Stimulated activated CD4-positive, alpha-beta T cell treated with anti-CD3 and anti-CD28 coated beads, Interleukin-4, amount 100 ng/mL, for 48 hours (primary cell): Measurements from ENCODE around the gene IGSF8.

ENCODE experiments used
- DNase-seq, 2 donors: peaks; one replicate each; pipeline ENCODE4 v3.0.0-alpha.2; 2020; ENCODE audit warnings: low read depth in 2 of 2

Gene IGSF8

DNA sequence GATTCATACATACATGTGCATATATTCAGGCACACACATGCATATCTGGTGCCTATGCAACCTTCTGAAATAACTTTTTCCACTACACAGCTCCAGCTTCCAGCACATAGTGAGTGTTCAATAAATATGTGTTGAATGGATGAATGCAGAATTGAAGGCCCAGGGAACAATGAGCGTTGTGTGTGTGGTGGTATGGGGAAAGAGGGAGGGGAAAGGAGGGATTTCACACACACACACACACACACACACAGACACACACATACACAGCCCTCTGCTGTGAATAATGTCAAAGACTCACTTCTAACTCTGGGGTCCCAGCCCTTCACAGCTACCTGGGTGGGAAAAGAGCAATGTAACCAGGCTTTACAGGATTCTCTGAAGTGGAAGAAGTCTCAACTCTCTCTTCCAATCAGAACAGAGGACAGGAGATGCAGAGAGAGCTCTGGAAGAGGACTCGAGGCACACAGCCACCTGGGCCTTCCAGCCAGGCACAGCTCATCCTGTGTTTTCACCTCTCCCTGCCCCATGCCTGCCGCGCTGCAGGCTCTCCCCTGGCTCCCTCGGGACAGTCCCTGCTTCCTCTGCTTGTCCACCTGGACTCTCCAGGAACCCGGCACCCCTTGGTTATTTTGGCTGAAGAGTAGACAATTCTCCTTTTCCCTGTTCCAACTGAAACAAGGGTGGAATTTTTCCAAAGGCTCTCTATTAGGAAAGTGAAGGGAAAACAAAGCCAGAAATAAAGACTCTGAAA, 5.4 kb upstream of the IGSF8 start:
- DNase-seq: no peak

- DNase-seq: no peak
Measured at GRCh38 chr1:160101717-160102522, 3.5 kb upstream of the IGSF8 start.

- DNase-seq: peak; percentile 63 to 71
Measured at GRCh38 chr1:160101037-160101716, 2.8 kb upstream of the IGSF8 start.

DNA sequence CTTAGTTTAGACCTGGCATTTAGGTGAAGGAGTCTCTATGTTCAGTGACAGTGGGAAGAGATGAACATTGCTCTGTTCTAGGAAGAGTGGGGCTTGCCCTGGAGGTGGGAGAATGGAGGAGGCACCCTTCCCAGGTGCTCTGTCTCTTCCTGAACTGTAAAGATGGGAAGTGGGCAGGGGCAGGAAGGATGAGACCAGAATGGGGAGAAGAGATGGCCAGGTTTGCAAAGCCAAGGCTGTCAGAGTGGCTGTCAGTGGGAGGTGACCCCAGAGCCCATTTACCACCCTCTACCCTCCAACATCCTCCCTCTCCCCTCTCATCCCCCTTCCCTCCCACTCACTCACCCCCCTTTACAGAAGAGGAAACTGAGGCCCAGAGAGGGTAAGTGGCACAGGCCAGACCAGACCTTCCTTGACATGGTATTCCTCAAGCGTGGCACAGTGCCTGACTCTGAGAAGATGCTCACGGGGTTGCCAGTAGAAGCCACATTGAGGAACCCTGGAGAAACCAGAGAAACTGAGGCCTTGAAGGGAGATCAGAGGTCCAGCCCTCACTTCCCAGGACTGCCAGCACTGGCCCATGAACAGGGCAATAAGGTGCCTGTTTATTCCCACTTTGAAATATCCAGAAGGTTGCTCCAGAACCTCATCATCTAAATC, 1.4 kb upstream of the IGSF8 start:
- no peak for DNase-seq

DNA sequence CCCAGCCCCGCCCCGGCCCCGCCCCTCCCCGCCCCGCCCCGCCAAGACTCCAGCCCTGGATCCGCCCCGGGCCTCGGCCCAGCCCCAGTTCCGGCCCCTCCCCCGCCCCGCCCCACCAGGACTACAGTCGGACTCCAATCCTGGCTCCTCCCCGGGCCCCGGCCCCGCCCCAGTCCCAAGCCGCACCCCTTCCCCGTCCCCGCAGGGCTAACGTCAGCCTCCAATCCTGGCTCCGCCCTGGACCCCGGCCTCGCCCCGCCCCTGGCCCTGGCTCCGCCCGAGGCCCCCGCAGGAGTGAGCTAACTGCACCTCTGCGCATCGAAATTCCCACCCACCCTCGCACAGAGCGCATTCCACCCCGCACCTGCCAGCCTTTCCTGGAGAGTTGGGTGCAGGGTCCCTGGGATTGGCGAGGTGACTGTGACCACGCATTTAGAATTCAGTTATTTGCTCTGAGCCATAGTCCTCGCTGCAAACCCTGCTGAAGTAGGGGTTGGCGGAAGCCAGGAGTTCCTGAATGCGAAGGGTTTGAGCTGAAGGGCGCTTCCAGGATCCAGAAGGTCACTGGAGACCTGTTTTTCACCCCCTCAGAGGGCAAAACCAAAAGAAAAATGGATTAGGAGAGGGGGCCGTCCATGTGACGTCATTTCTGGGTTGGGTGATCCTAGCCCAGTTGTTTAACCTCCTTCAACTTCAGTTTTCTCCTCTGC, 588 bp upstream of the IGSF8 start:
- DNase-seq: peak; percentile 97 to 99

GRCh38 chr1:160097151-160097910, 1.1 kb downstream of the IGSF8 start:
- no peak for DNase-seq

GRCh38 chr1:160096274-160097116, 1.9 kb downstream of the IGSF8 start:
- no peak for DNase-seq

DNA sequence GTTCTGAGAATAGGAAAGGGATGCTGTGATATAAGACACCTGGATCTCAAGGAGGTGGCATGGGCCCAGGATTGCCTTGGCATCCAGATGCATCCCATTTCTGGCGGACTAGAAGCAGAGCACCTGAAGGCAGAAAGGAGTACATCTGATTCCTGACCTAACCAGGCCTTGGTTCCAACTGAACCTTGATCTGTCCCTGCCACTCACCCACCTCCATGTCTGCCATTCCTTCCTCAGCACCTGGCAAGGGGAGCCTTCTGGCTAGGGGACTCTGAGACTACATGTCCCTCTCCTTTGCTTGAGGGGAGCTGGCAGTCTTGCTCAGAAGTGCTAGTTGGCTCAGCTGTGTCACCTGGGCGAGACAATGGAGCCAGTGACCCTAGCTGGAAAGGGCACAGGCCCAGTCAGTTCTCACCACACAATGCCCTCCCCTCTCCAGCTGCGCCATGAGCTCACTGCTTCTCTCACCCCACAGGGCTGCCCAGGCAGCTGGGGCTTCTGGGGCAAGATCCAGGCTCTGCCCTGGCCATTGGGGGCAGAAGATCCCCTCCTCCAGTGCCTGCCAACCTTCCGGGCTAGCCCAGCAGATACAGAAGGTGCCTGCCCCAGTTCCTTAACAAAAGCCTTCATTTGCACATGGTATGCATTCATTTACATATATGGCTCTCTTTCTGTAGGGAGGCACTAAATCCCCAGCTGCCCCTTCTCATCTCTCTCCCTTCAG, 2.9 kb downstream of the IGSF8 start:
- DNase-seq: no peak

DNA sequence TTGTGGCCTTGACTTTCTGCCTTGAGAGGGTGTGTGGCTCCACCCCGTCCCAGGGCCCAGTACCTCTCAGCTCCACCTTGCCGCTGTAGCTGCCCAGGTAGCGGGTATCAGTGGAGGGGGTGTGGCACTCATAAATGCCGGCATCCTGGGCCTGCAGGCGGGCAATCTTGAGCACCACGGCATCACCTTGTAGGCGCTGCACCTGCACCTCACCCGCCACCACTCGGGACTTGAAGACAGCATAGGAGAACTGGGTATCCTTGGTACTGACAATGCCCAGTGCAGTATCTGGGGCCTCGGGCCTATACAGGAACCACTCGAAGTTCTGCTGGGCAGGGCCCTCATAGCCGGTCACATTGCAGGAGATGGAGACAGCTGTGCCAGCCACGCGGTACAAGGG, 3.6 kb downstream of the IGSF8 start:
- DNase-seq: no peak

- no peak for DNase-seq
Measured at GRCh38 chr1:160094291-160094625, 4.2 kb downstream of the IGSF8 start.

DNA sequence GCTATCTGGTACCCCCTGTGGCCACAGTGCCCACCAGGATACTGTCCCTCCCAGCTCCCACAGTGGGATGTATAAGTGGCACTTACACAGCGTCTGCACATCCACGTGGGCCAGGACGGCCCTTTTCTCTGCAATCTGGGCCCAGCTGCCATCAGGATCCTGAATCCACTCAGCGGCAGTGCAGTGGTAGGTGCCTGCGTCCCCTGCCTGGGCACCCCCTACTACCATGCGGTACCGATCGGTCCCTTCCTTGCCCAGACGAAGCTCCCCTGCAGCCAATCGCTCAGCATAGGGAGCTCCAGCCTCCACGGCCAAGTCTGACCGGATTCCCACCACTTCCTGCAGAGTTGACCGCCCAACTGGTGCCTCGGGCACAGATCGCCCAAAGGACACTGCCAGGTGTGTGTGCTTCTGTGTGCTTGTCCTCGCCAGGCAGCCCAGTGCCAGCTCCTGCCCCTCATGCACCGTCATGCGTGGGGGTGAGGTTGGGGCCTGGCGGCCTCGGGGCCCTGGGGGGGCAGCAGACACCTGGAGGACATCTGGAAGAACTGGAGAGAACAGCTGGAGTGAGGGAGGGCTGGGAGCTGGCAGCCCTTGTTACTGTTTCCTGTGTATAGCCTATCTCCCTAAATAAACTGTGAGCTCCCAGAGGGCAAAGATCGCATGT, 4.7 kb downstream of the IGSF8 start:
- no peak for DNase-seq

DNA sequence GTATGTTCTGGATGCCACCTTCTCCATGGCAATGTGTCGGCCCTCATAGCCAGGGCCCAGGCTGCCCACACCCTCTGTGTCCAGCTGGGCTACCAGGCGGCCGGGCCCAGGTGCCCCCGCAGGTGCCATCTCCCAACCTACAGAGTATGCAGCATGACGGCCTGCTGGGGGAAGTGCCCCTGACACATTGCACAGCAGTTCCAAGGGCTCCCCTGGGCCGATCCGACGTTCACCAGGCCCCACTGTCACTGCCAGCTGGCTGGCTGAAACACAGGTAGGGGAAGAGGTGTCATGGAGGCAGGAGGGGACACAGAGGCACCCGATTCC, 5.4 kb downstream of the IGSF8 start:
- DNase-seq: no peak

DNA sequence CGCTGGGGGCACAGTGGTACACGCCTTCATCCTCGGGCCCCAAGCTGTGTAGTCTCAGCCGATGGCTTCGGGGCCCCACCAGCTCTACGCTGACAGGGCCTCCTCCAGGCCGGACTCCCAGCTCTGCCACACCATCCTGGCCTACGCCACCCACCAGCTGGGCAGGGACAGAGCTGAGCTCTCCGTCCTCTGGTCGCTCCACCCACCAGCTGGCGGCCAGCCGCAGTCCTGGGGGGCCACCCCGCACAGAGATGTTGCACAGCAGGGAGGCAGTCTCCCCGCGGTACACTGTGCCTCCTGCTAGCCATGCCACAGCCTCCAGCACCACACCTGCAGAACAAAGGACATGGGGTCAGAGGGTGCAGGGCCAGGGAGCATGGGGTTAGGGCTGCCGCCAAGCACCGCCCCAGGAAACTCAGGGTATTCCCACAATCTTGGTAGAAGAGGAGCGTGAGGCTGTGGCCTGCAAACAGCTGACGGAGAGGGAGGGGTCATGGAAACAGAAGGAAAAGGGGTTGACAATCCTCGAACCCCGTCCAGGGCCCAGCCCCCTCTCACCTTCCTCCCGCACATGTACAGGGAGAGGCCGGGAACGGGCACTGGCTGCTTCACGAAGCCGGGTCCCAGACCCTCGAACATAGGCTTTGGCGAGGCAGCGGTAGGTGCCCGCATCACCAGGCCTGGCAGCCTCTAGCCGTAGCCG, 5.9 kb downstream of the IGSF8 start:
- no peak for DNase-seq

GRCh38 chr1:160091666-160092223, 6.7 kb downstream of the IGSF8 start:
- no peak for DNase-seq

DNA sequence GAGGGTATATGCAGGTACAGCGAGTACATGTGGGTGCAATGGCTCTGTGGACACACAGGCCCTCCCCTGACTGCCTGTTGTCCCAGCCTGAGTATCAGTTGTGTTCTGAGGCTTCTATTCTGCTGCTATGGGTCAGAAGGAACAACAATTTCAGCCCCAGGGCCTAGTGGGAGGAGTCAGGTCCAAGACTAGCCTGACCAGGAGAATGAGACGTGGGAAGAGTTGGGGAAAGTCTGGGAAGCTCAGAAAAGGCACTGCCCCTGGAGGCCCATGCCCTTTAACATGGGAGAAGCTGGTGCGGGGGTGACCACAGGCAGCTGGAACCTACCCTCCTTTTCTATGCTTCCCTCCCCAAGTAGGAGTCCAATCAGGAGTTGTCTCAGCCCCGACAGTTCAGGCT, 7.7 kb downstream of the IGSF8 start:
- no peak for DNase-seq

GRCh38 chr1:160089883-160090282, 8.5 kb downstream of the IGSF8 start:
- DNase-seq: no peak

DNA sequence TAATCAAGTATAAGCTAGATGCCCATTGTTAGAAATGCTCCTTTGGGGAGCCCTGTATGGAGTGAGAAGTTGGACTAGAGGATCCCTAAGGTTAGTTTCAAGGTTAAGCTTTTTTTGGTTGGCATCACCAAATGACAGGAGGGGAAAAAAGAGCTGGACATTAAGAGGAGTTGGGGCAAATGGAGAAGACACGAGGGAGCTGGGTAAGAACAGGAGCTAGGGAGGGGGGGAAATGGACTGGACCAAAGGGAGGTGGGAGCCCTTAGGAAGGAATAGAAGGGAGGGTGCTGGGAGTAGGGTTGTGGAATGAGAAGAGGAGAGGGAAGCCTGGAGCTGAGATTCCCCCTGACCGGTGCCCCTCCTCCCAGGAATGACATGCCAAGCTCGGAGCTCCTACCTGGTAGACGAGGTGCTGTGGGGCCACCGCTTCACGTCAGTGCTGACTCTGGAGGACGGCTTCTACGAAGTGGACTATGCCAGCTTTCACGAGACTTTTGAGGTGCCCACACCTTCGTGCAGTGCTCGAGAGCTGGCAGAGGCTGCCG, 11.2 kb downstream of the IGSF8 start:
- DNase-seq: no peak

DNA sequence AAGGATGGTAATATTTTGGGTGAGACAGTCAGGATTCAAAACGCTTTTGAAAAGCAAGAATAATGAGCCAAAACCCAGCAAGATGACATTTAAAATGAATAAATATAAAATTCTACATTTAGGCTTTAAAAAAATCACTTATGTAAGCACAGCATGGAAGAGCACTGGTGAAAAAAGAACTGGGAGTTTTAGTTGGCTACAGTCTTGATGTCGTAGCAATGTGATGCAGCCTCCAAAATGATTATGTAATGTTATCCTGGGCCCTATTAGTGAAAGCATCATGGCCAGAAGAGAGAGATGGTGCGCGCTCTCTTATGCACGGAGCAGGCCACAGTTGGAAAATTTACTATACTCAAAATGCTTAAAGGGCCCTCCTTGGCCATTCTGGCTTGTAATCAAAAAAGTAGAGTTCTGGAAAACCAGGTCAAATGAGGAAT, 11.9 kb downstream of the IGSF8 start:
- no peak for DNase-seq
